HL-60/S4 (cell line): ENCODE results near the gene DIP2C.
"Not testable (repeated sequence)": the region's sequence is repeated elsewhere in the genome, so short reads cannot be mapped to it uniquely, and the experiment has no call there.

Source experiments
- in situ Hi-C: fragments of 300-500 bp; cut with MboI; formaldehyde crosslinking; loops from 2 replicates; pipeline ENCODE4 v1.14.3; 2022; ENCODE audit warnings: low sequenced_read_pairs

Gene DIP2C

GRCh38 chr10:265816-266588 lies 423.5 kb downstream of the DIP2C start:
- in situ Hi-C loops, result not testable (repeated sequence)

GRCh38 chr10:265074-265440 lies 424.4 kb downstream of the DIP2C start:
- in situ Hi-C loops, result not testable (repeated sequence)

- in situ Hi-C loops, result not testable (repeated sequence)
These were observed 425.1 kb downstream of the DIP2C start for GRCh38 chr10:264160-265073.

- in situ Hi-C loops, result no loop called here
These were observed 428.5 kb downstream of the DIP2C start for GRCh38 chr10:260819-261429.

GRCh38 chr10:251982-252582 lies 437.4 kb downstream of the DIP2C start:
- in situ Hi-C loops, result no loop called here

GRCh38 chr10:248307-248706 lies 441.2 kb downstream of the DIP2C start:
- in situ Hi-C loops, result no loop called here

- in situ Hi-C loops, result no loop called here
These were observed 442.0 kb downstream of the DIP2C start for GRCh38 chr10:247480-247879.

GRCh38 chr10:246431-246830 lies 443.0 kb downstream of the DIP2C start:
- in situ Hi-C loops, result no loop called here

GRCh38 chr10:244227-244626 lies 445.2 kb downstream of the DIP2C start:
- in situ Hi-C loops, result no loop called here

GRCh38 chr10:241966-242643 lies 447.4 kb downstream of the DIP2C start:
- in situ Hi-C loops, result no loop called here

GRCh38 chr10:241451-241850 lies 448.0 kb downstream of the DIP2C start:
- in situ Hi-C loops, result no loop called here

GRCh38 chr10:239109-239508 lies 450.4 kb downstream of the DIP2C start:
- in situ Hi-C loops, result no loop called here

- in situ Hi-C loops, result no loop called here
These were observed 453.6 kb downstream of the DIP2C start for GRCh38 chr10:235915-236314.

- in situ Hi-C loops, result no loop called here
These were observed 454.6 kb downstream of the DIP2C start for GRCh38 chr10:234708-235406.

- in situ Hi-C loops, result no loop called here
These were observed 456.6 kb downstream of the DIP2C start for GRCh38 chr10:232878-233277.

GRCh38 chr10:232061-232460 lies 457.4 kb downstream of the DIP2C start:
- in situ Hi-C loops, result no loop called here

- in situ Hi-C loops, result no loop called here
These were observed 458.7 kb downstream of the DIP2C start for GRCh38 chr10:230758-231157.

GRCh38 chr10:228366-228765 lies 461.1 kb downstream of the DIP2C start:
- in situ Hi-C loops, result no loop called here

GRCh38 chr10:227014-227413 lies 462.5 kb downstream of the DIP2C start:
- in situ Hi-C loops, result no loop called here

GRCh38 chr10:226018-226417 lies 463.4 kb downstream of the DIP2C start:
- in situ Hi-C loops, result no loop called here
